Epithelial cell of proximal tubule (primary cell): ENCODE results near the gene PDLIM4. TPM values are rescaled to one million over a fixed set of nuclear protein-coding genes. Genes with fewer than 3 reads are reported as not detected.

Experiments
- DNase-seq: peaks from one replicate; pipeline ENCODE4 v3.0.0-alpha.2; 2011; ENCODE audit warnings: low read depth
- H3K4me3 ChIP-seq: 2 replicates; pipeline ENCODE4 v1.5.1; 2011; ENCODE audit warnings: low read depth, mild to moderate bottlenecking, low read length
- total RNA-seq: library from RNA; depleted of rRNA; stranded (reverse); fragments of >200 nt; gene quantifications from 2 replicates; pipeline ENCODE4 v1.2.3, GENCODE V29; 2015
- TF ChIP-seq, protein P1 (sequence below): conservative IDR thresholded peaks from 2 replicates; pipeline ENCODE4 v1.5.1; 2012; ENCODE audit warnings: low read depth, mild to moderate bottlenecking, low read length

Gene PDLIM4
- 85.7 and 129 TPM in 2 replicates for total RNA-seq

GRCh38 chr5:132257131-132258101, at the start of gene PDLIM4:
PDLIM4 (plus strand) TSS chr5:132257696; CDS start chr5:132257735, 39 bp downstream.
- H3K4me3 ChIP-seq, result peak within 1 kb of the TSS; percentile 57
- TF ChIP-seq, protein P1, sequence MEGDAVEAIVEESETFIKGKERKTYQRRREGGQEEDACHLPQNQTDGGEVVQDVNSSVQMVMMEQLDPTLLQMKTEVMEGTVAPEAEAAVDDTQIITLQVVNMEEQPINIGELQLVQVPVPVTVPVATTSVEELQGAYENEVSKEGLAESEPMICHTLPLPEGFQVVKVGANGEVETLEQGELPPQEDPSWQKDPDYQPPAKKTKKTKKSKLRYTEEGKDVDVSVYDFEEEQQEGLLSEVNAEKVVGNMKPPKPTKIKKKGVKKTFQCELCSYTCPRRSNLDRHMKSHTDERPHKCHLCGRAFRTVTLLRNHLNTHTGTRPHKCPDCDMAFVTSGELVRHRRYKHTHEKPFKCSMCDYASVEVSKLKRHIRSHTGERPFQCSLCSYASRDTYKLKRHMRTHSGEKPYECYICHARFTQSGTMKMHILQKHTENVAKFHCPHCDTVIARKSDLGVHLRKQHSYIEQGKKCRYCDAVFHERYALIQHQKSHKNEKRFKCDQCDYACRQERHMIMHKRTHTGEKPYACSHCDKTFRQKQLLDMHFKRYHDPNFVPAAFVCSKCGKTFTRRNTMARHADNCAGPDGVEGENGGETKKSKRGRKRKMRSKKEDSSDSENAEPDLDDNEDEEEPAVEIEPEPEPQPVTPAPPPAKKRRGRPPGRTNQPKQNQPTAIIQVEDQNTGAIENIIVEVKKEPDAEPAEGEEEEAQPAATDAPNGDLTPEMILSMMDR, result no peak
- no peak for DNase-seq

GRCh38 chr5:132207778-132208177, 49.7 kb upstream of the PDLIM4 start:
- TF ChIP-seq, protein P1, result no peak
- H3K4me3 ChIP-seq, result no peak overlapping the region
- no peak for DNase-seq

DNA sequence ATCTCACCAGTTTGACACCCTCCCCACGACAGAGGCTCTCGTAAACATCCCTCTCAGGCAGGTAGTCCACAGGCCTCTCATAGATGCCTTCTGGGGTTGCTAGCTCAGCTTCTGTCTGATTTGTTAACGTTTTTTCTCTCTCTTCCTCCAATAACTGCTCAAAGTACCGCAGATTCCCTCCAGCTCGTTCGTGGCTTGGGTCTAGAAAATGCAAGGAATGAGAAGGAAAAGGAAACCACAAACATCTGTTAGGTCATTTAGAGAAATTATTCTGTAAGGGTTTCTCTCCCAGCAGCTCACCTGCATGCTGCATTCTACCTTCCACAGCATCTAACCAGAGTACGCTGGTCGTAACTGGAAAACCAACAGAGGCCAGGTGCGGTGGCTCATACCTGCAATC, 48.4 kb upstream of the PDLIM4 start:
- no peak for DNase-seq
- no peak overlapping the region for H3K4me3 ChIP-seq
- TF ChIP-seq, protein P1, result no peak

GRCh38 chr5:132209901-132210545, 47.5 kb upstream of the PDLIM4 start:
- no peak overlapping the region for H3K4me3 ChIP-seq
- no peak for DNase-seq
- TF ChIP-seq, protein P1, result no peak

GRCh38 chr5:132210944-132211343, 46.6 kb upstream of the PDLIM4 start:
- TF ChIP-seq, protein P1, result no peak
- no peak for DNase-seq
- H3K4me3 ChIP-seq, result no peak overlapping the region

DNA sequence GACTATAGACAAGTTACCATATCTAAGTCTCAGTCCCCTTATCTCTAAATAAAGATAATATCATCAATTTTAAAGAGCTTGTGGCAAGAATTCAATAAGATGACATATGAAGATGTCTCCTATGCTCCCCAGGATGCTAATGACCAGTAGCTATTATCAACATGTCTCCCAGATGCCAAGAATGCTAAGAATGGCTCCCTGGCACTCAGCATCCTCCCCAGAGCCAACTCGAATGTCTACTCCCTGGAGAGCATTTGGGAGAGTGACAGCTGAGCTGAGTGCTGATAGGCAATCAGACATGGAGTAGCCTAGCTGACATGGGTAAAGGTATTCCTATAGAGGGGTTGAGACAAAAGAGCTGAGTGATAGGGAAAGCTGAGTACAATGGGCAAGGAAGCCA, 45.7 kb upstream of the PDLIM4 start:
- TF ChIP-seq, protein P1, result no peak
- no peak for DNase-seq
- no peak overlapping the region for H3K4me3 ChIP-seq
